HG03095 (cell line): ENCODE data around the gene PPM1G.
A peak's percentile ranks its signal among the peaks of the same experiment; 100 is the strongest.
"Not testable (repeated sequence)": the region's sequence is repeated elsewhere in the genome, so short reads cannot be mapped to it uniquely, and the experiment has no call there.

Experiments used
- ATAC-seq: cut with Tn5 transposase; IDR thresholded peaks from one replicate; pipeline ENCODE4 v1.9.1; 2021; ENCODE audit warnings: moderate library complexity; ENCODE audit not compliant: unreplicated experiment

PPM1G gene

GRCh38 chr2:27409321-27410073, at the start of gene PPM1G:
TSS of gene PPM1G (minus strand) at chr2:27409591. CDS start at chr2:27409422, 169 bp downstream.
- ATAC-seq: peak; percentile 96

- no peak for ATAC-seq
Measured at GRCh38 chr2:27453968-27454367, 44.6 kb upstream of the PPM1G start.

- ATAC-seq: no peak
Measured at GRCh38 chr2:27451095-27451494, 41.7 kb upstream of the PPM1G start.

GRCh38 chr2:27448381-27448780, 39.0 kb upstream of the PPM1G start:
- no peak for ATAC-seq

- ATAC-seq: no peak
Measured at GRCh38 chr2:27446057-27446456, 36.7 kb upstream of the PPM1G start.

GRCh38 chr2:27445615-27446014, 36.2 kb upstream of the PPM1G start:
- no peak for ATAC-seq

GRCh38 chr2:27445155-27445554, 35.8 kb upstream of the PPM1G start:
- no peak for ATAC-seq

- no peak for ATAC-seq
Measured at GRCh38 chr2:27442920-27443282, 33.5 kb upstream of the PPM1G start.

- no peak for ATAC-seq
Measured at GRCh38 chr2:27441958-27442919, 32.8 kb upstream of the PPM1G start, which contains the start of gene KRTCAP3. TSS of gene KRTCAP3 (plus strand) at chr2:27442381. CDS start at chr2:27442413, 32 bp downstream.

- ATAC-seq: no peak
Measured at GRCh38 chr2:27441226-27441926, 32.0 kb upstream of the PPM1G start.

- ATAC-seq: no peak
Measured at GRCh38 chr2:27435628-27436027, 26.2 kb upstream of the PPM1G start.

GRCh38 chr2:27431395-27431794, 22.0 kb upstream of the PPM1G start:
- no peak for ATAC-seq

GRCh38 chr2:27428978-27429541, 19.7 kb upstream of the PPM1G start:
- ATAC-seq: peak; percentile 65

GRCh38 chr2:27428213-27428977, 19.0 kb upstream of the PPM1G start, which contains the start of gene NRBP1:
TSS of gene NRBP1 (plus strand) at chr2:27428631. CDS start at chr2:27433274, 4,643 bp downstream.
- peak; percentile 86 for ATAC-seq

GRCh38 chr2:27427863-27428212, 18.4 kb upstream of the PPM1G start:
- ATAC-seq: no peak

- not testable (repeated sequence) for ATAC-seq
Measured at GRCh38 chr2:27425039-27425438, 15.6 kb upstream of the PPM1G start.

- ATAC-seq: no peak
Measured at GRCh38 chr2:27422958-27423357, 13.6 kb upstream of the PPM1G start.

GRCh38 chr2:27421660-27422250, 12.4 kb upstream of the PPM1G start:
- ATAC-seq: no peak

- ATAC-seq: no peak
Measured at GRCh38 chr2:27420996-27421395, 11.6 kb upstream of the PPM1G start.

- no peak for ATAC-seq
Measured at GRCh38 chr2:27416151-27416550, 6.8 kb upstream of the PPM1G start.
